Endometrial microvascular endothelial cells (primary cell): Measurements from ENCODE around the gene HOXD9. TPM values are rescaled to one million over a fixed set of nuclear protein-coding genes. Genes with fewer than 3 reads are reported as not detected.

ENCODE experiments used
- in situ Hi-C: cut with HindIII; loops from 2 replicates; pipeline ENCODE4 v1.10.0; 2017; ENCODE audit warnings: low sequenced_read_pairs, low pct_unique_long_range_greater_than_20kb; ENCODE audit errors: inconsistent ontology term
- total RNA-seq: library from RNA; depleted of rRNA; stranded (reverse); fragments of >200 nt; gene quantifications from one replicate; pipeline ENCODE4 v1.2.3, GENCODE V29; 2015; ENCODE audit errors: inconsistent ontology term

The HOXD9 gene
- total RNA-seq, 1 donor from 2014 or later, result 63.6 TPM

DNA sequence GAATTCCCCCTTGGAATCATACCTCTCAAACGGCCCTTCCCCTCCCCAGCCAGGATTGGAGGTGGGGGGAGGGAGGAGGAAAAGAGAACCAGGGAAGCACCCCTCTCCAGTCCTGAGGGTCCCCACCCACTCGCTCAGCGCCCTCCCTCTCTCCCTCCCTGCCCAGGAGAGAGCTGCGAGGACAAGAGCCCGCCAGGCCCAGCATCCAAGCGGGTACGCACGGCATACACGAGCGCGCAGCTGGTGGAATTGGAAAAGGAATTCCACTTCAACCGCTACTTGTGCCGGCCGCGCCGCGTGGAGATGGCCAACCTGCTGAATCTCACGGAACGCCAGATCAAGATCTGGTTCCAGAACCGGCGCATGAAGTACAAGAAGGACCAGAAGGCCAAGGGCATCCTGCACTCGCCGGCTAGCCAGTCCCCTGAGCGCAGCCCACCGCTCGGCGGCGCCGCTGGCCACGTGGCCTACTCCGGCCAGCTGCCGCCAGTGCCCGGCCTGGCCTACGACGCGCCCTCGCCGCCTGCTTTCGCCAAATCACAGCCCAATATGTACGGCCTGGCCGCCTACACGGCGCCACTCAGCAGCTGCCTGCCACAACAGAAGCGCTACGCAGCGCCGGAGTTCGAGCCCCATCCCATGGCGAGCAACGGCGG is 49.0 kb downstream of the HOXD9 start:
- in situ Hi-C loops, result no loop called here

DNA sequence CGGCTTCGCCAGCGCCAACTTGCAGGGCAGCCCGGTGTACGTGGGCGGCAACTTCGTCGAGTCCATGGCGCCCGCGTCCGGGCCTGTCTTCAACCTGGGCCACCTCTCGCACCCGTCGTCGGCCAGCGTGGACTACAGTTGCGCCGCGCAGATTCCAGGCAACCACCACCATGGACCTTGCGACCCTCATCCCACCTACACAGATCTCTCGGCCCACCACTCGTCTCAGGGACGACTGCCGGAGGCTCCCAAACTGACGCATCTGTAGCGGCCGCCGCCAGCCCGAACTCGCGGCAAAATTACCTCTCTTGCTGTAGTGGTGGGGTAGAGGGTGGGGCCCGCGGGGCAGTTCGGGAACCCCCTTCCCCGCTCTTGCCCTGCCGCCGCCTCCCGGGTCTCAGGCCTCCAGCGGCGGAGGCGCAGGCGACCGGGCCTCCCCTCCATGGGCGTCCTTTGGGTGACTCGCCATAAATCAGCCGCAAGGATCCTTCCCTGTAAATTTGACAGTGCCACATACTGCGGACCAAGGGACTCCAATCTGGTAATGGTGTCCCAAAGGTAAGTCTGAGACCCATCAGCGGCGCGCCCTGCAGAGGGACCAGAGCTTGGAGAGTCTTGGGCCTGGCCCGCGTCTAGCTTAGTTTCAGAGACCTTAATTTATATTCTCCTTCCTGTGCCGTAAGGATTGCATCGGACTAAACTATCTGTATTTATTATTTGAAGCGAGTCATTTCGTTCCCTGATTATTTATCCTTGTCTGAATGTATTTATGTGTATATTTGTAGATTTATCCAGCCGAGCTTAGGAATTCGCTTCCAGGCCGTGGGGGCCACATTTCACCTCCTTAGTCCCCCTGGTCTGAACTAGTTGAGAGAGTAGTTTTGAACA is 49.7 kb downstream of the HOXD9 start:
- in situ Hi-C loops, result no loop called here

DNA sequence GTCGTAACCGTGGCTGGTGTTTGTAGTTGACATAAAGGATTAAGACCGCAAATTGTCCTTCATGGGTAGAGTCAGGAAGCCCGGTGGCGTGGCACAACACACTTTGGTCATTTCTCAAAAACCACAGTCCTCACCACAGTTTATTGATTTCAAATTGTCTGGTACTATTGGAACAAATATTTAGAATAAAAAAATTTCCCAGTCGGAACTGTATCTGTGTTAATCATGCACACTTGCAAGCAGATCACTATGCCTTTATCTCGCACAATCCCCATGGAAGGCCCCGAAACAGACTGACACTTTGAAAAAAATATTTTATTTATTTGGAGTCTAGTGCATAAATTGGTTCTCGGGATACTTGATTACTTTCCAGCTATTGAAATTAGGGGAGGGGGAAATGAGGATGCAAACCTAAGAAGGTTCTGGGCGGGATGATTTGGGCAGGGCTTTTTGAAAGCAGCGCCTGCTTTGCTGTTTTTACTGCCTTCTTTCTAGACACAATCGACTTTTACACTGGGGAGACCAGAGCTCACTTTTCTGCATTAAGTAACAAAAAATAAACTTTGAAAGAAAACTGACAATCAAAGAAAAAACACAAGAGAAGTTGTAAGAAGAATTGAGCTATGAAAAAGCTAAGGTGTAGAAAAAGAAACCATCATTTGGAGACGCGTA is 50.5 kb downstream of the HOXD9 start:
- in situ Hi-C loops, result no loop called here

DNA sequence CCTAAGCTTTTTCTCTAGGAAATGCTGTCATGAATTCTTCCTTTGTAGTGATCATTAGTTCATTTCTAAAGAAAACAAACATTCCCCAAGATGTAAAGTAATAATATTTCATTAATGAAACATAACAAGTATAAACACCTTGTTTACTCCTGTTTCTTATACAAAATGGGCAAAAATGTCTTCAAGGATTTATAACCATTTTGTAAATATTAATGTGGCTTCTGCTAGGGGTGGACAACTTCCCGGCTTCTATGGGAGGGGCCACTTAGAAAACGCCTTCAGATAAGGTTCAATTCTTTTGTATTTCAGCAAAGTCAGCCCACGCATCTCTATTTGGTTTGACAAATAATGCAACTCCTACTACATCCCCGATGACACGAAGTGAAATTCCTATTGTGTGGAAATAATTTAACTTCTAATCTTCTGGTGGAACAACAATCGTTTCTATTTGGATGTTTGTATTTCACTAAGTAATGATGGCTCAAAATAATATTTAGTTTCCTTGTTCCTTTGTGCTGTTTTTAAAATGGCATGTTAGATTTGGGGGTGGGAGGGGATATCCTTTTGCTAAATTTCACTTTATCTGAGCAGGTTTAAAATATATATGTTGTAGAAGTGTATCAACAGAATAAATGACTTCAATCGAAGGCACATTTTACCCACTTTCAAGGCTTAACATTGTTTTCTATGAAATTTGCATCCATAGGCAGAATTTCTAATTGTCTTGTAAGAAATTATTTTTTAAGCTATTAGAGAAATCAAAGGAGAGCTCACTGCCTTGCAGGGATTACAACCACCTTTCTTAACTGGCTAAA is 51.3 kb downstream of the HOXD9 start:
- in situ Hi-C loops, result no loop called here

DNA sequence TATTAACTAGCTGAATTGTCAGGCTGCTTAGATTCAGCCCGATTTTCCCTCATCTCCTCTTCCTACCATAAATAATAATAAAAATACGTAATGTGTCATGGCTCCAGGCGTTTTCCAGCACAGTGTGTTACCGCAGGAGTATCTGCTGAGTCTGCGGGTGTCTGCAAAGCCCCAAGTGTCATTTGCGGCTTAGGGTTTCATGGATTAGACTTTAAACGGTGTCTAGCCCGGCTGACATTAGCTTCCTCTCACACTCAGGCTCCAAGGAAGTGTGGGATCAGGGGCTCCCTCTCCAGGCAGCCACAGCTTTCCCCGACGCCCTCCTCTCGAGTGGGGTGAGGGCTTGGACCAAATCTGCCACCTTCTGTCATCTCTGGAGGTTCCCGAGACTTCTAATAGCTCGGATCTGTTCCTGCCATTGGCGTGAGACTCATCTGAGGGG is 51.9 kb downstream of the HOXD9 start:
- in situ Hi-C loops, result no loop called here

Other genes starting within 250 kb of the HOXD9 start
- 6.1 TPM for gene LNPK, start 120.5 kb upstream of the HOXD9 start, total RNA-seq
- gene EVX2, start 38.8 kb upstream of the HOXD9 start, total RNA-seq, result not detected
- not detected for gene HOXD13, start 30.0 kb upstream of the HOXD9 start, total RNA-seq
- not detected for gene HOXD12, start 22.9 kb upstream of the HOXD9 start, total RNA-seq
- 2.0 TPM for gene HOXD11, start 15.4 kb upstream of the HOXD9 start, total RNA-seq
- 36.0 TPM for gene HOXD10, start 5.9 kb upstream of the HOXD9 start, total RNA-seq
- gene HOXD8, start 7.0 kb downstream of the HOXD9 start, total RNA-seq, result 41.0 TPM
- 18.7 TPM for gene HOXD4, start 28.8 kb downstream of the HOXD9 start, total RNA-seq
- 21.4 TPM for gene HOXD3, start 34.6 kb downstream of the HOXD9 start, total RNA-seq
- gene HOXD1, start 65.9 kb downstream of the HOXD9 start, total RNA-seq, result 4.8 TPM
- gene MTX2, start 146.7 kb downstream of the HOXD9 start, total RNA-seq, result 47.8 TPM